ENCODE data around the gene DHX34.

GRCh38 chr19:47302249-47302648, 46.9 kb upstream of the DHX34 start:
- TF ChIP-seq CTCF (conservative IDR thresholded peaks at IDR 0.05) (no peak), EZH2 (IDR thresholded peaks at IDR 0.05; ENCODE audit: low read depth) (no peak)

All from PC-9 (cell line).